ENCODE measurements around the gene PRKAR2B.

- TF ChIP-seq CTCF (IDR thresholded peaks at IDR 0.05) (no peak), EP300 (IDR thresholded peaks at IDR 0.05) (no peak)
Observed at GRCh38 chr7:107070710-107071109, 26.2 kb downstream of the PRKAR2B start.
